KMS-11 (cell line): ENCODE measurements around the gene HHIPL1.

Experiments
- H2AFZ ChIP-seq: fragments of 200-600 bp; sonication (generic); 2 replicates; pipeline ENCODE4 v1.6.1; 2016; ENCODE audit warnings: antibody characterized with exemption, mixed run types, low read depth
- H3K27ac ChIP-seq: fragments of 200-600 bp; sonication (generic); 2 replicates; pipeline ENCODE4 v1.6.1; 2016; ENCODE audit warnings: mild to moderate bottlenecking, mixed run types
- H3K27me3 ChIP-seq: fragments of 200-600 bp; sonication (generic); 2 replicates; pipeline ENCODE4 v1.6.1; 2017; ENCODE audit warnings: mild to moderate bottlenecking, low read depth, mixed run types, moderate library complexity; ENCODE audit not compliant: insufficient read depth
- H3K36me3 ChIP-seq: fragments of 200-600 bp; sonication (generic); 2 replicates; pipeline ENCODE4 v1.6.1; 2017; ENCODE audit warnings: mild to moderate bottlenecking, mixed run types; ENCODE audit not compliant: insufficient read depth
- H3K4me1 ChIP-seq: fragments of 200-600 bp; sonication (generic); 2 replicates; pipeline ENCODE4 v1.6.1; 2016; ENCODE audit warnings: mild to moderate bottlenecking, low read depth, mixed run types; ENCODE audit not compliant: poor library complexity, severe bottlenecking
- H3K4me2 ChIP-seq: fragments of 200-600 bp; sonication (generic); 2 replicates; pipeline ENCODE4 v1.7.0; 2016; ENCODE audit warnings: mild to moderate bottlenecking, mixed run types
- H3K4me3 ChIP-seq: fragments of 200-600 bp; sonication (generic); IDR thresholded peaks from 2 replicates; pipeline ENCODE4 v1.6.1; 2017; ENCODE audit warnings: low read depth, low read length, mixed read lengths; ENCODE audit not compliant: insufficient read depth
- H3K79me2 ChIP-seq: fragments of 200-600 bp; sonication (generic); 2 replicates; pipeline ENCODE4 v1.6.1; 2016; ENCODE audit warnings: low read depth, mixed run types; ENCODE audit not compliant: insufficient read depth
- H3K9ac ChIP-seq: fragments of 200-600 bp; sonication (generic); 2 replicates; pipeline ENCODE4 v1.6.1; 2016; ENCODE audit warnings: mild to moderate bottlenecking, mixed run types
- H4K20me1 ChIP-seq: fragments of 200-600 bp; sonication (generic); 2 replicates; pipeline ENCODE4 v1.6.1; 2016; ENCODE audit warnings: mild to moderate bottlenecking, mixed run types; ENCODE audit not compliant: insufficient read depth
- CTCF ChIP-seq: fragments of 200-600 bp; sonication (generic); conservative IDR thresholded peaks from 2 replicates; pipeline ENCODE4 v1.6.1; 2017; ENCODE audit warnings: low read depth, mild to moderate bottlenecking, antibody characterized with exemption, low read length, moderate library complexity, mixed read lengths

HHIPL1 gene

GRCh38 chr14:99698236-99698635 is 53.3 kb downstream of the HHIPL1 start:
- H3K27ac ChIP-seq = no peak overlapping the region
- H3K79me2 ChIP-seq = no peaks in the 10 kb centered on the region
- no peak overlapping the region for H2AFZ ChIP-seq
- no peak overlapping the region for H3K9ac ChIP-seq
- TF ChIP-seq CTCF = no peak
- H3K4me3 ChIP-seq = no peak overlapping the region
- no peaks in the 10 kb centered on the region for H3K27me3 ChIP-seq
- H3K4me2 ChIP-seq = no peak overlapping the region
- no peaks in the 10 kb centered on the region for H4K20me1 ChIP-seq
- H3K4me1 ChIP-seq = no peaks in the 10 kb centered on the region
- no peaks in the 10 kb centered on the region for H3K36me3 ChIP-seq

GRCh38 chr14:99698642-99699041 is 53.7 kb downstream of the HHIPL1 start:
- Histone ChIP-seq H3K27me3 (no peaks in the 10 kb centered on the region), H2AFZ (no peak overlapping the region), H3K4me2 (no peak overlapping the region), H3K4me3 (no peak overlapping the region), H3K4me1 (no peaks in the 10 kb centered on the region), H3K79me2 (no peaks in the 10 kb centered on the region), H3K27ac (no peak overlapping the region), H4K20me1 (no peaks in the 10 kb centered on the region), H3K36me3 (no peaks in the 10 kb centered on the region), H3K9ac (no peak overlapping the region)
- TF ChIP-seq CTCF = no peak

- Histone ChIP-seq H3K27me3 (no peaks in the 10 kb centered on the region), H3K9ac (no peak overlapping the region), H3K4me1 (no peaks in the 10 kb centered on the region), H3K27ac (no peak overlapping the region), H3K79me2 (no peaks in the 10 kb centered on the region), H3K36me3 (no peaks in the 10 kb centered on the region), H2AFZ (no peak overlapping the region), H4K20me1 (no peaks in the 10 kb centered on the region), H3K4me3 (no peak overlapping the region), H3K4me2 (no peak overlapping the region)
- no peak for TF ChIP-seq CTCF
Observed at GRCh38 chr14:99699085-99699760, 54.3 kb downstream of the HHIPL1 start.

GRCh38 chr14:99699861-99700260 is 54.9 kb downstream of the HHIPL1 start:
- no peaks in the 10 kb centered on the region for H4K20me1 ChIP-seq
- H3K27ac ChIP-seq = no peak overlapping the region
- H3K9ac ChIP-seq = no peak overlapping the region
- TF ChIP-seq CTCF = no peak
- H3K4me3 ChIP-seq = no peak overlapping the region
- no peak overlapping the region for H3K4me2 ChIP-seq
- no peaks in the 10 kb centered on the region for H3K4me1 ChIP-seq
- H3K36me3 ChIP-seq = no peaks in the 10 kb centered on the region
- H3K27me3 ChIP-seq = no peaks in the 10 kb centered on the region
- no peaks in the 10 kb centered on the region for H3K79me2 ChIP-seq
- no peak overlapping the region for H2AFZ ChIP-seq
